SK-N-SH (cell line): Measurements from ENCODE around the gene HNRNPUL1. TPM values are rescaled to one million over a fixed set of nuclear protein-coding genes. Genes with fewer than 3 reads are reported as not detected.
A peak's percentile ranks its signal among the peaks of the same experiment; 100 is the strongest.

ENCODE experiments used
- CTCF ChIA-PET: fragments of 300-600, 350-600 bp; formaldehyde crosslinking; extraction: SDS; loops from one replicate; lab custom pipeline; 2021; lab: Yijun Ruan, JAX
- POLR2A ChIA-PET: fragments of 350-600 bp; sonication (Branson Sonifier 250); formaldehyde crosslinking; extraction: SDS; loops from one replicate; lab custom pipeline; 2020; ENCODE audit warnings: antibody characterized with exemption, inconsistent platforms; lab: Yijun Ruan, JAX
- DNase-seq: peaks from one replicate; pipeline ENCODE4 v3.0.0; 2012
- H2AFZ ChIP-seq: fragments of 200-600 bp; sonication (generic); 2 replicates; pipeline ENCODE4 v1.8.1; 2016; ENCODE audit warnings: antibody characterized with exemption, mild to moderate bottlenecking, low read depth
- H3F3A ChIP-seq: fragments of 200-600 bp; sonication (generic); replicated peaks from 2 replicates; pipeline ENCODE3; 2016; ENCODE audit warnings: antibody characterized with exemption, mild to moderate bottlenecking; ENCODE audit not compliant: insufficient read depth
- H3K27ac ChIP-seq, 2 experiments: fragments of 200-500 bp in 1 of 2; fragments of 200-600 bp in 1 of 2; sonication (Bioruptor generic) in 1 of 2; sonication (generic), shearing (Covaris generic) in 1 of 2; 2 replicates each; pipeline versions ENCODE4 v1.5.1 to v1.6.1; 2014 to 2016; ENCODE audit warnings: low read depth in 2 of 2, inconsistent platforms in 1 of 2, low read length in 1 of 2, mild to moderate bottlenecking in 1 of 2, mixed read lengths in 1 of 2
- H3K27me3 ChIP-seq: fragments of 200-600 bp; sonication (generic), shearing (Covaris generic); 2 replicates; pipeline ENCODE4 v1.6.1; 2016; ENCODE audit warnings: mixed run types; ENCODE audit not compliant: insufficient read depth
- H3K36me3 ChIP-seq, 2 experiments: fragments of 200-500 bp in 1 of 2; fragments of 200-600 bp in 1 of 2; sonication (Bioruptor generic) in 1 of 2; sonication (generic) in 1 of 2; replicated peaks in 1 of 2; 2 replicates each; pipeline versions ENCODE3 to v1.5.1; 2014 to 2016; ENCODE audit warnings: low read length in 1 of 2, mild to moderate bottlenecking in 1 of 2; ENCODE audit not compliant: insufficient read depth in 2 of 2, control insufficient read depth in 1 of 2
- H3K4me1 ChIP-seq, 2 experiments: fragments of 200-500 bp in 1 of 2; fragments of 200-600 bp in 1 of 2; sonication (Bioruptor generic) in 1 of 2; sonication (generic), shearing (Covaris generic) in 1 of 2; 2 replicates each; pipeline versions ENCODE4 v1.5.1 to v1.6.1; 2014 to 2016; ENCODE audit warnings: low read depth in 1 of 2, low read length in 1 of 2, mixed run types in 1 of 2; ENCODE audit not compliant: insufficient read depth in 2 of 2, control insufficient read depth in 1 of 2
- H3K4me2 ChIP-seq: fragments of 200-600 bp; sonication (generic), shearing (Covaris generic); 2 replicates; pipeline ENCODE4 v1.6.1; 2017; ENCODE audit warnings: mixed run types
- H3K4me3 ChIP-seq, 2 experiments: fragments of 200-500 bp in 1 of 2; fragments of 200-600 bp in 1 of 2; sonication (Bioruptor generic) in 1 of 2; sonication (generic), shearing (Covaris generic) in 1 of 2; 2 replicates each; pipeline versions ENCODE4 v1.5.1 to v1.8.1; 2014 to 2016; ENCODE audit warnings: low read depth in 2 of 2, inconsistent platforms in 1 of 2, low read length in 1 of 2, mild to moderate bottlenecking in 1 of 2, mixed read lengths in 1 of 2, moderate library complexity in 1 of 2
- H3K79me2 ChIP-seq: fragments of 200-600 bp; sonication (generic); 2 replicates; pipeline ENCODE4 v1.8.1; 2017; ENCODE audit warnings: mild to moderate bottlenecking; ENCODE audit not compliant: insufficient read depth
- H3K9ac ChIP-seq: fragments of 200-600 bp; sonication (generic); 2 replicates; pipeline ENCODE4 v1.6.1; 2017; ENCODE audit warnings: mixed run types
- H3K9me2 ChIP-seq: fragments of 200-600 bp; sonication (generic); 2 replicates; pipeline ENCODE4 v1.6.1; 2017; ENCODE audit warnings: mixed run types
- H3K9me3 ChIP-seq: fragments of 200-600 bp; sonication (generic); 2 replicates; pipeline ENCODE4 v1.6.1; 2017; ENCODE audit warnings: mixed run types, mild to moderate bottlenecking, moderate library complexity
- H4K20me1 ChIP-seq: fragments of 200-600 bp; sonication (generic); 2 replicates; pipeline ENCODE4 v1.6.1; 2017; ENCODE audit warnings: mild to moderate bottlenecking, mixed run types; ENCODE audit not compliant: insufficient read depth
- CHD2 ChIP-seq: fragments of 150-350 bp; IDR thresholded peaks from 2 replicates; pipeline ENCODE4 v1.6.1; 2018; ENCODE audit warnings: low read length; ENCODE audit not compliant: partially characterized antibody
- CTCF ChIP-seq: fragments of 200-600 bp; sonication (generic); IDR thresholded peaks from 2 replicates; pipeline ENCODE4 v1.6.1; 2017; ENCODE audit warnings: antibody characterized with exemption, mild to moderate bottlenecking, moderate library complexity
- FOXM1 ChIP-seq: IDR thresholded peaks from 2 replicates; pipeline ENCODE4 v1.4.0; 2012; ENCODE audit warnings: low read depth, mild to moderate bottlenecking
- GATA2 ChIP-seq: sonication (generic); formaldehyde crosslinking; IDR thresholded peaks from 2 replicates; pipeline ENCODE4 v1.5.0; 2020; ENCODE audit warnings: mild to moderate bottlenecking, missing genetic modification reagents
- POLR2AphosphoS5 ChIP-seq: IDR thresholded peaks from 2 replicates; pipeline ENCODE4 v1.6.1; 2012; ENCODE audit warnings: low read depth, low read length
- REST ChIP-seq: IDR thresholded peaks from 2 replicates; pipeline ENCODE4 v1.6.1; 2012; ENCODE audit warnings: mild to moderate bottlenecking, low read depth, low read length, moderate library complexity
- RXRA ChIP-seq: IDR thresholded peaks from 2 replicates; pipeline ENCODE4 v1.4.0; 2012; ENCODE audit warnings: low read depth, mild to moderate bottlenecking, borderline replicate concordance
- SIN3A ChIP-seq: IDR thresholded peaks from 2 replicates; pipeline ENCODE4 v1.6.1; 2012; ENCODE audit warnings: low read depth, mild to moderate bottlenecking, low read length, moderate library complexity, borderline replicate concordance
- TAF1 ChIP-seq: IDR thresholded peaks from 2 replicates; pipeline ENCODE4 v1.6.1; 2012; ENCODE audit warnings: low read depth, mild to moderate bottlenecking, low read length, moderate library complexity, borderline replicate concordance
- WGBS: methylation state at CpG from one replicate; pipeline ENCODE4 v1.1.6; 2017; ENCODE audit warnings: low lambda C conversion rate; 5-methylcytosine and 5-hydroxymethylcytosine counted together
- polyA plus RNA-seq, 3 experiments: library from polyadenylated mRNA; depleted of rRNA; stranded (reverse); fragments of >200 nt; gene quantifications; 2 replicates each; pipeline ENCODE4 v1.2.3, GENCODE V29; 2012

The HNRNPUL1 gene
- polyA plus RNA-seq, 1 of the 3 experiments (the other 2 are of a cell fraction) = 41.5 TPM

DNA sequence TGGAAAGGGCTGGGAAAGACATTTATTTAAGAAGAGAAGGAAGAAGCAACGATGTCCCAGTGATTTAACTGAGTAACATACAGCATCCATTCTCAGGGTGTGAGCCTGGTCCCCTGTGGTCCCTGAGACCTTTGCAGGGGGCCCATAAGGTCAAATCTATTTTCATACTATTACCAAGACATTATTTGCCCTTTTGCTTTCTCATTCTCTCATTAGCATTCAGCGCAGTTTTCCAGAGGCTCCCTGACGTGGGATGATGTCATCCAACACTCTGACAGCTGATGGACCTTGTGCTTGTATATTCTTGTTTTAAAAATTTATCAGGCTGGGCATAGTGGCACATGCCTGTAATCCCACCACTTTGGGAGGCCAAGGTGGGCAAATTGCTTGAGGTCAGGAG, 18.3 kb upstream of the HNRNPUL1 start (continued):
- TF ChIP-seq REST = no peak
- no peak for TF ChIP-seq FOXM1
- no peak for TF ChIP-seq SIN3A
- TF ChIP-seq, all 33 proteins: peak for 0

DNA sequence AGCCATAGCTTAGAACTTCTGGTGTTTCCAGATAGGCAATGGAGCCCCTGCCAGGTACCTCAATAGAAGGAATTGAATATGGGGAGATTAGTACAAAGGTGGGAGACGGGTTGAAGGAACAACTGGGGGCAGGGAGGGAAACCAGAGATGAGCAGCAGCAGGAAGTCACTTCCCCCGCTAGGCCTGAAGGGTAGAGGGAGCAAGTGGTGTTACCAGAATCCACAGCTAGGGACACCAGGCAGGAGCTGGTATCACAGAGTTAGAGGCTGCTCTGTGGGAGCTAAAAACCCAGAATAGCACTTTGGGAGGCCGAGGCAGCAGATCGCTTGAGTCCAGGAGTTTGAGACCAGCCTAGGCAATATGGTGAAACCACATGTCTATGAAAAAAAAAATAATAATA, 15.3 kb upstream of the HNRNPUL1 start:
- no peaks in the 10 kb centered on the region for H3K4me1 ChIP-seq
- no peak for TF ChIP-seq RXRA
- TF ChIP-seq POLR2AphosphoS5 = 0 out of 2 replicates have a peak, but pooled peaks have one; percentile 11
- ChIA-PET CTCF (interaction anchor here (0.7 to 1.7 kb wide), 3 partner anchors 10 to 14 kb away, joined by 3 to 5 read pairs (median 3); no protein-coding TSS in a partner anchor), POLR2A (no interaction called here)
- DNase-seq = no peak
- H3K27me3 ChIP-seq = no peaks in the 10 kb centered on the region
- no peaks in the 10 kb centered on the region for H3K9me3 ChIP-seq
- peaks cover 29 to 80% of the 10 kb centered on the region in 2 experiments for H3K36me3 ChIP-seq
- no peak overlapping the region for H3K4me2 ChIP-seq
- H3K9ac ChIP-seq = no peak overlapping the region
- no peak overlapping the region for H3K4me3 ChIP-seq
- peaks cover 43% of the 10 kb centered on the region for H3F3A ChIP-seq
- H3K79me2 ChIP-seq = peaks cover 23% of the 10 kb centered on the region
- no peaks in the 10 kb centered on the region for H3K9me2 ChIP-seq
- no peaks in the 10 kb centered on the region for H4K20me1 ChIP-seq
- no peak overlapping the region for H2AFZ ChIP-seq
- 93% methylated on average over 4 of the region's 4 CpGs for WGBS
- H3K27ac ChIP-seq = no peak overlapping the region

DNA sequence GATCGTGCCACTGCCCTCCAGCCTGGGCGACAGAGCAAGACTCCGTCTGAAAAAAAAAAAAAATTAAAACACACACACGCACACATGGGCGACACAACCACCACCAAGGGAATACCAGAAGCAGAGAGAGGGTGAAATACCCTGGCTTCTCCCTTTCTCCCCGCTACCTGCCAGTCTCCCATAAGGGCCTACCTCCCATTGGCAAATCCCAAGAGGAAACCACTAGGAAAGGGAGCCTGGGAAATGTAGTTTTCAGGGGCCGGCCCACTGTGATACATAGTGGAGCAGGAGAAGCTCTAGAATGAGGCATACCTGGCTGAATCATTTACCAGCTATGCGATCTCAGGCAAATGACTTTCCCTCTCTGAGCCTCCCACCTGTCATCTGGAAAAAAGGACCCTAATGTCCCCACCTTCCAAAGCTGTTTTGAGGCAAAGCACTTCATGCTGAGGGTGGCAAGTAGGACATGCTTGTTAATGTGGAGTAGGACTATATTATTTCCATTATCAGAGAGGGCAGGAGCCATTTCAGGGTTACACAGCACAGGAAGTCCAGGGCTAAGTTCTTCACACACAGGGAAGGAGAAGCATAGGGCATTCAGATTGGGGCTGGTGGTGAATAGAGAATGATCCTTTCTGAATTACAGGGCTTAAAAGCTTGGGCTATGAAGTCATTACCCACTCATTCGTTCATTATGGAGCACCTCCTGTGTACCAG, 14.3 kb upstream of the HNRNPUL1 start:
- Histone ChIP-seq H3F3A (peaks cover 49% of the 10 kb centered on the region), H4K20me1 (no peaks in the 10 kb centered on the region)
- TF ChIP-seq TAF1 = no peak
- TF ChIP-seq SIN3A = no peak
- no peak for TF ChIP-seq CHD2
- no peak for TF ChIP-seq CTCF
- TF ChIP-seq GATA2 (CRISPR knock-in tag) = no peak
- TF ChIP-seq, all 33 proteins: peak for 0
- no peak overlapping the region for H3K9ac ChIP-seq
- H3K36me3 ChIP-seq = peaks cover 29 to 80% of the 10 kb centered on the region in 2 experiments
- H3K4me1 ChIP-seq = no peaks in the 10 kb centered on the region
- H3K79me2 ChIP-seq = peaks cover 24% of the 10 kb centered on the region
- H3K27me3 ChIP-seq = no peaks in the 10 kb centered on the region
- H3K4me3 ChIP-seq = no peak overlapping the region; a peak in 1 of 4 replicates
- DNase-seq = no peak
- H3K9me2 ChIP-seq = no peaks in the 10 kb centered on the region
- H3K27ac ChIP-seq = no peak overlapping the region
- no peak overlapping the region for H2AFZ ChIP-seq
- CTCF ChIA-PET = interaction anchor here (1.7 kb wide), 2 partner anchors 13 to 15 kb away, joined by 5 to 6 read pairs; partner anchors contain the start of gene HNRNPUL1
- H3K9me3 ChIP-seq = no peaks in the 10 kb centered on the region
- 78% methylated on average over 9 of the region's 9 CpGs for WGBS
- H3K4me2 ChIP-seq = no peak overlapping the region
- POLR2A ChIA-PET = no interaction called here
